ENCODE data around the gene RIPK4.

RIPK4 gene

GRCh38 chr21:41764558-41765419 lies 2.1 kb downstream of the RIPK4 start:
- H3K4me1 ChIP-seq (ENCODE audit: control insufficient read depth in 5 of 5, insufficient read depth in 5 of 5, low read length in 5 of 5), result peaks cover 0 to 42% (median 33%) of the 10 kb centered on the region in 5 donors
- no peak overlapping the region for H3K4me3 ChIP-seq (ENCODE audit: low read depth in 1 of 5, low read length in 5 of 5)
- H3K27ac ChIP-seq (ENCODE audit: low read depth, low read length), result no peak overlapping the region
- H3K27me3 ChIP-seq (ENCODE audit: control insufficient read depth in 5 of 5, insufficient read depth in 4 of 5, low read length in 5 of 5), result peaks cover 64 to 94% (median 90%) of the 10 kb centered on the region in 5 donors
- no peaks in the 10 kb centered on the region for H3K9me3 ChIP-seq (ENCODE audit: control insufficient read depth in 5 of 5, low read length in 5 of 5)
- H3K36me3 ChIP-seq (ENCODE audit: control insufficient read depth in 5 of 5, insufficient read depth in 5 of 5, low read length in 5 of 5), result no peaks in the 10 kb centered on the region
- H3K9ac ChIP-seq (ENCODE audit: low read length in 5 of 5), result no peak overlapping the region

DNA sequence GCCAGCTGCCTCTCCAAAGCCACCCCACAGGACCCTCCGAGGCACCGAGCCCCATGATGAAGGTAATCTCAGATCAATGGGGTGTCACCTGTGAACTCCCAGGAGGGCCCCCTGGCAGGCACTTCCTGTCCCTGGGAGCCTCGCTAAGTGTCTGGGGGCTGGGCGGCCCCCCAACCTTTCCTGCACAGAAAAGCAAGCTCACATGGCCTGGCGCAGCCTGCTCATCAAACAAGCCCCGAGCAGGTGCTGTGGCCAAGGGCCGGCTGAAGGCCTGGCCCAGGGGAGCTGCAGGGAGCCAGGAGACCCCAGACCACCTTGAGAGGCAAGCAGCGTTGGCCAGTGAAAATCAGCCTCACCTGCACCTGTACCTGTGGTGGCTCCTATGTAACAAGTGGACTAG lies 2.9 kb downstream of the RIPK4 start:
- Histone ChIP-seq H3K4me3 (ENCODE audit: low read depth in 1 of 5, low read length in 5 of 5) (no peak overlapping the region), H3K9ac (ENCODE audit: low read length in 5 of 5) (no peak overlapping the region), H3K36me3 (ENCODE audit: control insufficient read depth in 5 of 5, insufficient read depth in 5 of 5, low read length in 5 of 5) (no peaks in the 10 kb centered on the region), H3K27ac (ENCODE audit: low read depth, low read length) (no peak overlapping the region), H3K4me1 (ENCODE audit: control insufficient read depth in 5 of 5, insufficient read depth in 5 of 5, low read length in 5 of 5) (peaks cover 0 to 41% (median 33%) of the 10 kb centered on the region in 5 donors), H3K27me3 (ENCODE audit: control insufficient read depth in 5 of 5, insufficient read depth in 4 of 5, low read length in 5 of 5) (peaks cover 59 to 91% (median 90%) of the 10 kb centered on the region in 5 donors), H3K9me3 (ENCODE audit: control insufficient read depth in 5 of 5, low read length in 5 of 5) (no peaks in the 10 kb centered on the region)

- Histone ChIP-seq H3K27me3 (ENCODE audit: control insufficient read depth in 5 of 5, insufficient read depth in 4 of 5, low read length in 5 of 5) (peaks cover 57 to 86% (median 85%) of the 10 kb centered on the region in 5 donors), H3K9me3 (ENCODE audit: control insufficient read depth in 5 of 5, low read length in 5 of 5) (no peaks in the 10 kb centered on the region), H3K4me1 (ENCODE audit: control insufficient read depth in 5 of 5, insufficient read depth in 5 of 5, low read length in 5 of 5) (peaks cover 0 to 35% (median 29%) of the 10 kb centered on the region in 5 donors), H3K27ac (ENCODE audit: low read depth, low read length) (no peak overlapping the region), H3K36me3 (ENCODE audit: control insufficient read depth in 5 of 5, insufficient read depth in 5 of 5, low read length in 5 of 5) (no peaks in the 10 kb centered on the region), H3K4me3 (ENCODE audit: low read depth in 1 of 5, low read length in 5 of 5) (no peak overlapping the region), H3K9ac (ENCODE audit: low read length in 5 of 5) (no peak overlapping the region)
Measured at GRCh38 chr21:41763398-41763931, 3.4 kb downstream of the RIPK4 start.

DNA sequence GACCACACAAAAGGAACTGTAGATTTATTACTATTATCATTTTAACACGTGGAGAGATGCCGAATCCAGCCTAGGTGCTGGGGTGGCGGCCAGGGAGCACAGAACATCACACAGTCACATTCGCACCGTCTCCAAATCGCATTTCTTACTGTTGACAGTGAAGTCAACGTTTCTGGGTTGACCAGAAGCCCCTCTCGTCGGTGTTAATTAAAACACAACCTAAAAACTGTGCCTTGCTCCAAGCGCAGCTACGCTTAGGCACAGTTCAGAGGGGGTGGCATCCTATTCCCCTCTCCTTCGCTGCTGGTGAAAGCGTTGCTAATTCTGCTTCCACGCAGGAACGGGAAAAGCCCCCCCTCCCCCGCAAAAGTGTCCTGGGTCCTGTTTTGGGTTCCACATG lies 4.1 kb downstream of the RIPK4 start:
- H3K27me3 ChIP-seq (ENCODE audit: control insufficient read depth in 5 of 5, insufficient read depth in 4 of 5, low read length in 5 of 5), result peaks cover 54 to 79% (median 78%) of the 10 kb centered on the region in 5 donors
- H3K9me3 ChIP-seq (ENCODE audit: control insufficient read depth in 5 of 5, low read length in 5 of 5), result no peaks in the 10 kb centered on the region
- H3K9ac ChIP-seq (ENCODE audit: low read length in 5 of 5), result no peak overlapping the region
- H3K36me3 ChIP-seq (ENCODE audit: control insufficient read depth in 5 of 5, insufficient read depth in 5 of 5, low read length in 5 of 5), result no peaks in the 10 kb centered on the region
- H3K4me1 ChIP-seq (ENCODE audit: control insufficient read depth in 5 of 5, insufficient read depth in 5 of 5, low read length in 5 of 5), result peaks cover 0 to 28% (median 22%) of the 10 kb centered on the region in 5 donors
- H3K4me3 ChIP-seq (ENCODE audit: low read depth in 1 of 5, low read length in 5 of 5), result no peak overlapping the region
- H3K27ac ChIP-seq (ENCODE audit: low read depth, low read length), result no peak overlapping the region

DNA sequence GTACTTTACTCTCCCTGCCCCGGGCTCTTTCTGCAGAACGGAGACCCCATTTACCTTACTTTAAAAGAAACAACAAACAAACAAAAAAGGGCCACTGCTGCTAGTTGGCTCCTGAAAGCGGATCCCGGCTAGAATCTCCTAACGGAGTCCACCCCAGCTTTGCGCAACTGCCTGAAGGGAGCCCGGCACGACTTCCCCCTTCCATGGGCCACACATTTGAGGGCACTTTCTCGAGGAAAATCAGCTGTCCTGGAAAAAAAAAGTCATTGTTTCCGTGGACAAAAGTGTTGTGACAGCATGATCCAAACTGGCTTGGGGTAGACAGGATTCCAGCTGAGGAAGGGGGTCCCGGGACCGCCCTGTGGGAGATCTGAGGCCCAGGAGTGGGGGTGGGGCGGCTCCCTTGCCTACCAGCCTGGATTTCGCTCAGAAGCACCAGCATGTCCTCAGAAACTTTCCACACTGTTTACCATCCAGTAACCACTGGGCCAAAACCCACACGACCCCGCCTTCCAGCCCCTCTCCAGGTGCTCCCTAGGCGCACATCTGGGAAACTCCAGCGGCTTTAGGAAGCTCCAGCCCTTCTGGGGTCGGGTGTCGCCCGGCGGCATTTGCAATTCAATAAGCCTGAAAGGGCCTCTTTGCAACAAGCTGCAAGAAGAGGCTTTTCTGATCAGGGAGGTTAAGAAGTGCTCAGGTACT lies 4.8 kb downstream of the RIPK4 start:
- H3K36me3 ChIP-seq (ENCODE audit: control insufficient read depth in 5 of 5, insufficient read depth in 5 of 5, low read length in 5 of 5), result no peaks in the 10 kb centered on the region
- peak overlapping the region in 4 of 5 donors; percentile 23 to 49 (median 35) for H3K4me3 ChIP-seq (ENCODE audit: low read depth in 1 of 5, low read length in 5 of 5)
- H3K9me3 ChIP-seq (ENCODE audit: control insufficient read depth in 5 of 5, low read length in 5 of 5), result no peaks in the 10 kb centered on the region
- H3K27ac ChIP-seq (ENCODE audit: low read depth, low read length), result no peak overlapping the region
- peaks cover 49 to 74% (median 71%) of the 10 kb centered on the region in 5 donors for H3K27me3 ChIP-seq (ENCODE audit: control insufficient read depth in 5 of 5, insufficient read depth in 4 of 5, low read length in 5 of 5)
- peak overlapping the region in 2 of 5 donors; percentile 2 to 20 for H3K9ac ChIP-seq (ENCODE audit: low read length in 5 of 5)
- peaks cover 0 to 26% (median 20%) of the 10 kb centered on the region in 5 donors for H3K4me1 ChIP-seq (ENCODE audit: control insufficient read depth in 5 of 5, insufficient read depth in 5 of 5, low read length in 5 of 5)

DNA sequence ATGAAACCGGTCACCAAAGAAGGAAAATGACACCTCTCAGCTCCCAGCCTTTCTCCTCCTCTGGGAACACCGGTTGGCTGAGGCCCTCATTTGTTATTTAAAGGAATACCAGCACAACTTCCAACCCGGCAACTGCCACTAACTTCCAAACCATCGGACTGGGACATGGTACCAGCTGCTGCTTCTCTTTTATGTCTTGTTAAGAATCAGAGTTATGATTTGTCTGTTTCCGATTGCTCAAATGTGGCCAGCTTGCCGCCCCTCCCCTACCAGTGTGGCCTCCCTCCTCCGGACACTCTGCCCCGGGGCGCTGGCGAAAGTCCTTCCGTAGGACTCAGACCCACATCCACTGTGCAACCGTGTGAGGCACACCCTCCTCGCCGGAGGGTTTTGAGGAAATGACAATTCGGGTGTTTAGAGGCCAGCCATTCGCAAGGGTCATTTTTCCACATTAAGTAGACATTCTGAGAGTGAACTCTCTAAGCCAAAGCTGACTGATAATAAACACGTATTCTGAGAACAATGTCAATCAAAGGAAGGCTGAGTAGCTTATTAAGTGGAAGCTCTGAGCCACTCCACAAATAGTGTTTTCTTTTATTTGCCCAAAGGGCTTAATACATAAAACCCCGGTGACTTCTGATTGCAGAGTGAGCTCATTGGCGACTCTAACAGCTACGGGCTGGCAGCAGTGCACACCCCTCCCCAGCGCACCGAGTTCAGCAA lies 5.5 kb downstream of the RIPK4 start:
- Histone ChIP-seq H3K9me3 (ENCODE audit: control insufficient read depth in 5 of 5, low read length in 5 of 5) (no peaks in the 10 kb centered on the region), H3K27ac (ENCODE audit: low read depth, low read length) (no peak overlapping the region), H3K27me3 (ENCODE audit: control insufficient read depth in 5 of 5, insufficient read depth in 4 of 5, low read length in 5 of 5) (peaks cover 48 to 68% (median 67%) of the 10 kb centered on the region in 5 donors), H3K4me1 (ENCODE audit: control insufficient read depth in 5 of 5, insufficient read depth in 5 of 5, low read length in 5 of 5) (peaks cover 0 to 21% (median 15%) of the 10 kb centered on the region in 5 donors), H3K36me3 (ENCODE audit: control insufficient read depth in 5 of 5, insufficient read depth in 5 of 5, low read length in 5 of 5) (no peaks in the 10 kb centered on the region), H3K9ac (ENCODE audit: low read length in 5 of 5) (peak overlapping the region in 1 of 5 donors; percentile 2), H3K4me3 (ENCODE audit: low read depth in 1 of 5, low read length in 5 of 5) (peak overlapping the region; percentile 23 to 49 (median 42))

DNA sequence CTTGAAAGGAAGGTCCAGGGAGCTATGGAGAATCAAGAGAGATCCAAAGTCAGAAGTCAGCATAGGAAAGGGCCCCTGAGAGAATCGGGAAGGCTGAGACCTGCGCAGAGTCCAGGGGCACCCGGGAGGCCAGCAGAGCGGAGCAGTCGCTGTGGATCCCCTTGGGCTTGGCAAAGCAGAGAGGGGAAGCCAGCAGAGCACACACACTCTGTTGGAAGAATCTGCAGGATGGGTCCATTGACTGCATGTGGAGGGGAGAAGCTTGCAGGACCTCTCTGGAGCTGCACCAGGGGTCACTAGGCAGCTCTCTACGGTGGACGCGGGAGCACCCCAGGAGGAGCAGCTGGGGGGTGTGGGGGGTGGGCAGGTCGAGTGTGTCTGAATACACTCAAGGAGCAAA lies 6.4 kb downstream of the RIPK4 start:
- Histone ChIP-seq H3K4me3 (ENCODE audit: low read depth in 1 of 5, low read length in 5 of 5) (no peak overlapping the region), H3K4me1 (ENCODE audit: control insufficient read depth in 5 of 5, insufficient read depth in 5 of 5, low read length in 5 of 5) (peaks cover 0 to 19% (median 15%) of the 10 kb centered on the region in 5 donors), H3K9ac (ENCODE audit: low read length in 5 of 5) (no peak overlapping the region), H3K9me3 (ENCODE audit: control insufficient read depth in 5 of 5, low read length in 5 of 5) (no peaks in the 10 kb centered on the region), H3K27ac (ENCODE audit: low read depth, low read length) (no peak overlapping the region), H3K27me3 (ENCODE audit: control insufficient read depth in 5 of 5, insufficient read depth in 4 of 5, low read length in 5 of 5) (peaks cover 39 to 60% (median 59%) of the 10 kb centered on the region in 5 donors), H3K36me3 (ENCODE audit: control insufficient read depth in 5 of 5, insufficient read depth in 5 of 5, low read length in 5 of 5) (no peaks in the 10 kb centered on the region)

- Histone ChIP-seq H3K36me3 (ENCODE audit: control insufficient read depth in 5 of 5, insufficient read depth in 5 of 5, low read length in 5 of 5) (no peaks in the 10 kb centered on the region), H3K27ac (ENCODE audit: low read depth, low read length) (no peak overlapping the region), H3K27me3 (ENCODE audit: control insufficient read depth in 5 of 5, insufficient read depth in 4 of 5, low read length in 5 of 5) (peaks cover 35 to 59% (median 55%) of the 10 kb centered on the region in 5 donors), H3K9ac (ENCODE audit: low read length in 5 of 5) (no peak overlapping the region), H3K4me3 (ENCODE audit: low read depth in 1 of 5, low read length in 5 of 5) (no peak overlapping the region), H3K4me1 (ENCODE audit: control insufficient read depth in 5 of 5, insufficient read depth in 5 of 5, low read length in 5 of 5) (peaks cover 0 to 19% (median 15%) of the 10 kb centered on the region in 5 donors), H3K9me3 (ENCODE audit: control insufficient read depth in 5 of 5, low read length in 5 of 5) (no peaks in the 10 kb centered on the region)
Measured at GRCh38 chr21:41759926-41760325, 6.9 kb downstream of the RIPK4 start.

GRCh38 chr21:41759214-41759840 lies 7.5 kb downstream of the RIPK4 start:
- H3K9me3 ChIP-seq (ENCODE audit: control insufficient read depth in 5 of 5, low read length in 5 of 5), result no peaks in the 10 kb centered on the region
- H3K4me3 ChIP-seq (ENCODE audit: low read depth in 1 of 5, low read length in 5 of 5), result no peak overlapping the region
- H3K4me1 ChIP-seq (ENCODE audit: control insufficient read depth in 5 of 5, insufficient read depth in 5 of 5, low read length in 5 of 5), result peaks cover 0 to 19% (median 15%) of the 10 kb centered on the region in 5 donors
- H3K9ac ChIP-seq (ENCODE audit: low read length in 5 of 5), result no peak overlapping the region
- no peaks in the 10 kb centered on the region for H3K36me3 ChIP-seq (ENCODE audit: control insufficient read depth in 5 of 5, insufficient read depth in 5 of 5, low read length in 5 of 5)
- peaks cover 34 to 56% (median 49%) of the 10 kb centered on the region in 5 donors for H3K27me3 ChIP-seq (ENCODE audit: control insufficient read depth in 5 of 5, insufficient read depth in 4 of 5, low read length in 5 of 5)
- no peak overlapping the region for H3K27ac ChIP-seq (ENCODE audit: low read depth, low read length)

Measured in subcutaneous abdominal adipose tissue (tissue), 5 donors.